VCaP (cell line): ENCODE measurements around the gene SBK1.
A peak's percentile ranks its signal among the peaks of the same experiment; 100 is the strongest.

Experiments used
- H3K27ac ChIP-seq: fragments of 450-650 bp; 2 replicates; pipeline ENCODE4 v1.5.1; 2017
- TF ChIP-seq, protein P1 (sequence below): fragments of 450-650 bp; conservative IDR thresholded peaks from 2 replicates; pipeline ENCODE4 v1.5.1; 2017; ENCODE audit warnings: mild to moderate bottlenecking, moderate library complexity

The SBK1 gene

DNA sequence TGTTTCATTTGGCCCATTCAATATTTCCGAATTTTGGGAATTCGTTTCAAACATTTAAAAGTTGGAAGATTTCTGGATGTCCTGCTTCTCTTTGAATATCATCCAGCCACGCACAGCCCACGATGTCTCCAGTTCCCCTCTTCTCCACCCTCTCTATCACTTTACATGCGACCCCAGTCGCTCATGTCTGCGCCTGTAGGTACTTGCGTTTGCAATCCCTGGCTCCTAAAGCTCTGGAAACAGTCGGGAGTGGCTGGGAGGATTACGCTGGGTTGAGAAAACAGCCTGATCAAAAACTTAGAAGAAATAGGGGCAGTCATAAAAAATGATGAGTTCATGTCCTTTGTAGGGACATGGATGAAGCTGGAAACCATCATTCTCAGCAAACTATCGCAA, 1.5 kb upstream of the SBK1 start:
- TF ChIP-seq, protein P1, sequence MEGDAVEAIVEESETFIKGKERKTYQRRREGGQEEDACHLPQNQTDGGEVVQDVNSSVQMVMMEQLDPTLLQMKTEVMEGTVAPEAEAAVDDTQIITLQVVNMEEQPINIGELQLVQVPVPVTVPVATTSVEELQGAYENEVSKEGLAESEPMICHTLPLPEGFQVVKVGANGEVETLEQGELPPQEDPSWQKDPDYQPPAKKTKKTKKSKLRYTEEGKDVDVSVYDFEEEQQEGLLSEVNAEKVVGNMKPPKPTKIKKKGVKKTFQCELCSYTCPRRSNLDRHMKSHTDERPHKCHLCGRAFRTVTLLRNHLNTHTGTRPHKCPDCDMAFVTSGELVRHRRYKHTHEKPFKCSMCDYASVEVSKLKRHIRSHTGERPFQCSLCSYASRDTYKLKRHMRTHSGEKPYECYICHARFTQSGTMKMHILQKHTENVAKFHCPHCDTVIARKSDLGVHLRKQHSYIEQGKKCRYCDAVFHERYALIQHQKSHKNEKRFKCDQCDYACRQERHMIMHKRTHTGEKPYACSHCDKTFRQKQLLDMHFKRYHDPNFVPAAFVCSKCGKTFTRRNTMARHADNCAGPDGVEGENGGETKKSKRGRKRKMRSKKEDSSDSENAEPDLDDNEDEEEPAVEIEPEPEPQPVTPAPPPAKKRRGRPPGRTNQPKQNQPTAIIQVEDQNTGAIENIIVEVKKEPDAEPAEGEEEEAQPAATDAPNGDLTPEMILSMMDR: no peak
- H3K27ac ChIP-seq: peak overlapping the region; percentile 75

DNA sequence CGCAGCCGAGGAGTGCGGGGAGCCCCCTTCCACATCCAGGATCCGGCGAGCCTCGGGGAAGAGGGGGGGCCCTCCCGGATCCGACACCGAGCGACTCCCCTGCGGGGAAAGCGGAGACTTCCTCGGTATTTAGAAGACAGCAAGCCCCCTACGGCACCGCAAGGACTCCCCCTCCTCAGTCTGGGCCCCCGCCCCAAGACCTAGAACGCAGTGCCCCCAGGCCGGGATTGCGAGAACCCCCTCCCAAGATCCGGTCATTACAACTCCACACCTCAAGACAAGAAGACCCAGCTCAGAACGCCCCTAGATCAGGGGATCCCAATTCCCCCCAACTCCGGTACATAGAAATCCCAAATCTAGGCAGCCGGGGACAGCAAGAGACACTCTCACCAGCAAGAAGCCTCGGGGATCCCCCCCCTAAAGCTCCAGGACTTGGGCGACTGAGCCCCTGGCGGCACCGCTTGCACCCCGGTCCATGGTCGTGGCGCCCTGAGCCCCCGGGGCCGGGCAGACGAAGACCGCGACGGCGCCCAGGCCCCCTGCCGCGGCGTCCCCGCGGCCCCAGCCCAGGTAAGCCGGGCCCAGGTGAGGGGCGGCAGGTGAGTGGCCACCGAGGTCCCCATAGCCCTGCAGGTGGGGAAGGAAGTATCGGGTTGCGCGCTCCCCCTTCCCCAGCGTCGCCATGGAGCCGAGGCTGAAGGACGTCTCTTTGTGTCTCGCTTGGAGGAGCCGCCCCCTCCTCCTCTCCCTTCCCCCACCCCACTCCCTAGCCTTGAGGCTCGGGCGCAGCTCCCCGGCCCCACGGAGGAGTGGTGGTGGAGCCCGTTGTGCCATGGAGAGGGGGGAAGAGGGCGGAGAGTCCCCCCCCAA, 641 bp downstream of the SBK1 start:
- H3K27ac ChIP-seq: peak overlapping the region; percentile 75
- TF ChIP-seq, protein P1: no peak

DNA sequence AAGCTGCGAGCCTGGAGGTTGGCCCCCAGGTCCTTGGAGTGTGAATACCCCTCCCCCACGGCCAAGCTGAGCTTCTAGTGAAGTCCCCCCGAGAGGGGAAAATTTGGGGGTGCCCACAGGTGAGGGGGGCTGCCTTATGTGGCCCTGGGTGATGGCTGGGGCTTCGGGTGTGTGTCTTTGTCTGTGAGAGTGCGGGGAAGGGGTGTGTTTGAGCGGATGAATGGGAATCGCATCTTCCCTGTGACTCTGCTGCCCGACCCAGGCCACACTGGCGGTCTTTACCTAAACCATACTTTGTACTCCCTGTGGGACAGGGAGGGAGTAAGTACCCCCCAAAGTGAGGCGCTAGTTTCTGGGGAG, 1.3 kb downstream of the SBK1 start:
- TF ChIP-seq, protein P1: no peak
- peak overlapping the region; percentile 75; the same call in 1 of the 2 replicates for H3K27ac ChIP-seq

DNA sequence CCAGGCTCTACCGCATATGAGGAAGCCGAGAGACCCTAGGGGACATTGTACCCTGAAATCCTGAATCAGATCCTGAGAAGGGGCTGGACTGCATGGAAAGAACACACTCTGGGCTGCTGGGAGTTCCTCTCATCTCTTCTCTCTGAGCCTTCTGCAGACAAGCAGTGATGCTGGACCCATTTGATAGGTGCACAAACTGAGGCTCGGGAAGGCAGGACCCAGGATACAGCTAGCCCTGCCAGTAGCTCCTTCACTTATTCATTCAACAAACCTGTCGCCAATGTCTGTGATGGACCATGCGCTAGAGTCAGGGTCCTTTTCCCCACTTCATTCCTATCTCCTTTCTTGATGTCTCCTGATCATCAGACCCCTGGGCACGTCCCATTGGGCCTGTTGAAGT, 1.9 kb downstream of the SBK1 start:
- TF ChIP-seq, protein P1: no peak
- no peak overlapping the region for H3K27ac ChIP-seq

DNA sequence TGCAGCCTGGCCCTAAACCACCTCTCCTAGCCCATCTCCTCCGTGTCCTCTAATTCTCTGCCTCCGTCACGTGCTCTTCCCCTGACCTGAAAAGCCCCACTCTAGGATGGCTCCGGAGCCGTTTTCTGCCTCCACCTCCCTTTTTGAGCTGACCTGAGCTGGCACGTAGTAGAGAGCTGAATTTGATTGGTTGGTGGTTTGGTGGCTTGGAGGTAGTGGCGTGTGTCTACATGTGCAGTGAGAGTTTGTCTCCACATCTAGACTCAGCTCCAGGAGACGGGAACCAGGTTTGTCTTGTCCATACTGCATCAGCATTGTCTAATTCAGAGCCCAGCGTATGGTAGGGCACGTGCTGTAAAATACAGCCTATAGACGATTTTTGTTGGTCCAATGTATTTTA, 3.0 kb downstream of the SBK1 start:
- no peak overlapping the region for H3K27ac ChIP-seq
- TF ChIP-seq, protein P1: no peak

DNA sequence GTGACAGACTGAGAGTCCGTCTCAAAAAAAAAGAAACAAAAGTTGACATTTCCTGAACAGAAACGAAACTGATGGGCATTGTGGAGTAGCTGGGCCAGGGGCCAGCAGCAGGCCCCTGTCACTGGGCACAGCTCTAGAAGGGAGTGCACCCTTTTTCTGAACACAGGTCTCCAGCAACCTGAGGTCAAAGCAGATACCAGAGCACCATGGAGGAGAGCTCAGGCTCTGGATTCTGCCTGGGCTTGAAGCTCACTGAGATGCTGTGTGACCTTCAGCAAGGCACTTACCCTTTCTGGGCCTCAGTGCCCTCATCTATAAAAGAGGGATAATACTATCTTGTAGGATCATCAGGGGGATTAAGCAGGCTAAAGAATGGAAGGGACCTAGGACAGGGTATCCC, 5.0 kb downstream of the SBK1 start:
- TF ChIP-seq, protein P1: no peak
- H3K27ac ChIP-seq: no peak overlapping the region

DNA sequence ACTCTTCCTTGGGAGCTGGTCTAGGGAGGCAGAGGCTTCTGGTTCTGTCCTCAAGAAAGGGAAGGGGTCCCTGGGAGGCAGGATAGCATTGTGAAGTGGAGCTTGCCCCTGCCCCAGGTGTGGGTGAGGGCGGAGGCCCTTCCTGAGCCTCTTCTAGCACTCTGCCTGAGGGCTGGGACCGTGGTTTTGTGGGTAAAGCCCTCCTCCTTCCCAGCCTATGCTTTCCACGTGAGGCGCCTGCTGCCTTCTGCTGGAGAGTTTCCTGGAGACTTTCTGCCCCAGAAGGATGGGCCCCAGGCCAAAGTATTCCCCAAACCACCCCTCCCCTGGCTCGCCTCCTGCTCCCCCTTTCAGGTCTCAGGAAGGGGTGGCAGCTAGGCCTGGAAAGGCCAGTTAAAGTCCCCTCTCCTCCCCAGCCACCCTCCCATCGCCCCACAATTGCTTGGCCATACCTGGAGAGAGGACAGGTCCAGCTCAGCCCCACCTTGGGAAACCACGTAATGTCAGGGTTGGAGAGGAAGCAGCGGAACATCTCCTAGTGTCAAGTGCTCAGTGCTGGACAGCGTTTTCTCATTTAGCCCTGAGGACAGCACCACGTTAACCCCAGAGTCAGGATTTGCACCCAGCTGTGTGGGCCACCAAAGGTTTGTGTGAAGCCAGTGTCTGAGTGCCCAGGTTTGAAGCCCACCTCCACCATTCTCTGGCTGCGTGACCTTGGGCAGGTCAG, 5.6 kb downstream of the SBK1 start:
- H3K27ac ChIP-seq: no peak overlapping the region
- TF ChIP-seq, protein P1: no peak
